HepG2 (cell line): ENCODE measurements around the gene GPS1. TPM values are rescaled to one million over a fixed set of nuclear protein-coding genes. Genes with fewer than 3 reads are reported as not detected.

ENCODE experiments used
- AKAP8 ChIP-seq: sonication (generic); formaldehyde crosslinking; IDR thresholded peaks from 2 replicates; pipeline ENCODE4 v1.5.1; 2020; ENCODE audit warnings: mild to moderate bottlenecking, missing genetic modification reagents
- GABPA ChIP-seq, 2 experiments: IDR thresholded peaks; 2 replicates each; pipeline ENCODE4 v1.6.1; 2011 to 2016; ENCODE audit warnings: low read depth in 2 of 2, low read length in 1 of 2, missing biosample characterization in 1 of 2, missing genetic modification characterization in 1 of 2
- GATAD1 ChIP-seq: IDR thresholded peaks from 2 replicates; pipeline ENCODE4 v1.6.1; 2016; ENCODE audit warnings: missing genetic modification reagents, missing compliant biosample characterization
- MAF1 ChIP-seq: sonication (generic); formaldehyde crosslinking; IDR thresholded peaks from 2 replicates; pipeline ENCODE4 v1.5.0; 2020; ENCODE audit warnings: missing genetic modification reagents, borderline replicate concordance
- RBM22 ChIP-seq: fragments of 200-400 bp; formaldehyde crosslinking; optimal IDR thresholded peaks from 2 replicates; pipeline ENCODE3; 2017; ENCODE audit warnings: mild to moderate bottlenecking, low read length, moderate library complexity
- RNF2 ChIP-seq: fragments of 450-650 bp; conservative IDR thresholded peaks from 2 replicates; pipeline ENCODE4 v1.6.1; 2016; ENCODE audit warnings: low read depth
- SKI ChIP-seq: fragments of 450-650 bp; IDR thresholded peaks from one replicate; pipeline ENCODE4 v1.6.1; 2018; ENCODE audit warnings: mild to moderate bottlenecking; ENCODE audit not compliant: partially characterized antibody
- TBX2 ChIP-seq: sonication (generic); formaldehyde crosslinking; IDR thresholded peaks from 2 replicates; pipeline ENCODE4 v1.5.0; 2020; ENCODE audit warnings: missing genetic modification reagents, mild to moderate bottlenecking, borderline replicate concordance
- YEATS2 ChIP-seq: sonication (generic); formaldehyde crosslinking; IDR thresholded peaks from 2 replicates; pipeline ENCODE4 v1.4.0; 2020; ENCODE audit warnings: missing genetic modification reagents, borderline replicate concordance
- ZNF468 ChIP-seq: sonication (generic); formaldehyde crosslinking; IDR thresholded peaks from 2 replicates; pipeline ENCODE4 v1.8.0; 2022; ENCODE audit warnings: mild to moderate bottlenecking, moderate library complexity, missing genetic modification reagents
- ZNF510 ChIP-seq: sonication (generic); formaldehyde crosslinking; IDR thresholded peaks from 2 replicates; pipeline ENCODE4 v1.4.0; 2020; ENCODE audit warnings: low read depth, mild to moderate bottlenecking, missing genetic modification reagents
- ZNF879 ChIP-seq: sonication (generic); formaldehyde crosslinking; IDR thresholded peaks from 2 replicates; pipeline ENCODE4 v1.8.1; 2023; ENCODE audit warnings: missing genetic modification reagents
- polyA plus RNA-seq, 8 experiments: library from polyadenylated mRNA; depleted of rRNA in 3 of 8; stranded (reverse) in 7 of 8; unstranded in 1 of 8; fragments of >200 nt; fragmentation: Illumina TruSeq in 4 of 8; extraction: Trizol in 4 of 8; gene quantifications; 2 replicates each; pipeline versions ENCODE4 v1.2.1 to v1.2.3, GENCODE V29; 2011 to 2016; ENCODE audit warnings: low read depth in 4 of 8, missing spikeins in 1 of 8, mixed read lengths in 1 of 8; ENCODE audit not compliant: insufficient read depth in 1 of 8
- total RNA-seq, 5 experiments: library from RNA; depleted of rRNA; stranded (reverse); fragments of >200 nt; fragmentation: Illumina TruSeq; extraction: Trizol; gene quantifications; 2 replicates each; pipeline ENCODE4 v1.2.3, GENCODE V29; 2016; ENCODE audit warnings: low read depth in 1 of 5
- TF ChIP-seq, protein P1 (sequence below), 2 experiments: fragments of 450-650 bp in 1 of 2; sonication (generic) in 1 of 2; formaldehyde crosslinking in 1 of 2; IDR thresholded peaks; 2 replicates each; pipeline versions ENCODE4 v1.6.1 to v1.8.0; 2016 to 2022; ENCODE audit warnings: antibody characterized with exemption in 1 of 2, mild to moderate bottlenecking in 1 of 2, missing genetic modification reagents in 1 of 2
- TF ChIP-seq, protein P2 (sequence below): sonication (generic); formaldehyde crosslinking; IDR thresholded peaks from 2 replicates; pipeline ENCODE4 v1.8.1; 2023; ENCODE audit warnings: mild to moderate bottlenecking, missing genetic modification reagents
- TF ChIP-seq, protein P3 (sequence below): sonication (generic); formaldehyde crosslinking; IDR thresholded peaks from 2 replicates; pipeline ENCODE4 v1.8.0; 2022; ENCODE audit warnings: low read depth, missing genetic modification reagents
- TF ChIP-seq, protein P4 (sequence below): sonication (generic); formaldehyde crosslinking; IDR thresholded peaks from 2 replicates; pipeline ENCODE4 v1.8.0; 2023; ENCODE audit warnings: mild to moderate bottlenecking, missing genetic modification reagents

GPS1 gene
- total and polyA plus RNA-seq, 2 of the 13 experiments (the other 11 are each of a cell fraction or from before 2014, with no cell fraction given), result 124 to 128 TPM

DNA sequence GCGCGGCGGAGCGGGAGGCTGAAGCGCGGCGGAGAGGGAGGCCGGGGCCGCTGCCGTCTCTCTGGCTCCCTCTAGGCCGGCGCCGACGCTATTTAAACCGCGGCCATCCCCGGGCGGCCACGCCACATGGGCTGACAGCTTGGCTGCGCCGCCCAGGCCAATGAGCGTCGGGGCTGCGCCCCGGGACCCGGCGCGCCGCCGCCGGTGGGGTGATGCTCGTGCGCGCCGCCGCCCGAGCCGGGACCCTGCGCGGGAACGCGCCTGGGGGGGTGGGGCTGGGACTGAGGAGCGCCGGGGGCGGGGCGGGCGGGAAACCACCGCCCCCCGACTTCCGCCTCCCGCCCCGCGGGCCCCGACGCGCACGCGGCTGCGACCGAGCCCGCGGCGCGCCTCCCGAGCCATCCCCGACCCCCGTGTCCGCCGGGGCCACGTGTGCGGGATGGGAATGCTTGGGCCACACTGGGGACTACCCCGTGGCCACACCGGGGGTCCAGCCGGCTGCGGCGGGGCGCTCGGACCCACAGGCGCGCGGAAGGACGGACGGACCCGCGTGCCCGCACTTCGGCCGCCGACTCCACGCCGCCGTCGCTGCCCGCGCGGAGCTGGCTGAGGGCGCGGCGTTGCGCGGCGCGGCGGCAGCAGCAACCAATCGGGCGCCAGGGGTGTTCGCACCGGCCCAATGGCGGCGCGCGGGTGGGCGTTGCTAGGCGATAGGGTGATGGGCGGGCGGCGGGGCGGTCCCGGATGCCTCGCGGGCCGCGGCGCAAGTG, 46.7 kb downstream of the GPS1 start, which contains the start of gene FASN (continued):
- TF ChIP-seq ZNF468 (CRISPR knock-in tag) (0 out of 2 replicates have a peak, but pooled peaks have one; percentile 56), AKAP8 (CRISPR knock-in tag) (peak; percentile 26), SKI (peak; percentile 90), ZNF510 (CRISPR knock-in tag) (no peak), GATAD1 (CRISPR knock-in tag) (peak; percentile 32; the same call in 1 of the 2 replicates), YEATS2 (0 out of 2 replicates have a peak, but pooled peaks have one; percentile 17), RBM22 (peak; percentile 69), ZNF879 (CRISPR knock-in tag) (peak; percentile 83; the same call in 1 of the 2 replicates), GABPA (IDR thresholded peaks at IDR 0.05; ENCODE audit: low read depth, low read length) (no peak), GABPA (CRISPR knock-in tag; IDR thresholded peaks at IDR 0.05; ENCODE audit: low read depth) (no peak), RNF2 (peak; percentile 99), TBX2 (CRISPR knock-in tag) (peak; percentile 42), MAF1 (no peak; the same call in 1 of the 2 replicates)
- TF ChIP-seq, protein P1, sequence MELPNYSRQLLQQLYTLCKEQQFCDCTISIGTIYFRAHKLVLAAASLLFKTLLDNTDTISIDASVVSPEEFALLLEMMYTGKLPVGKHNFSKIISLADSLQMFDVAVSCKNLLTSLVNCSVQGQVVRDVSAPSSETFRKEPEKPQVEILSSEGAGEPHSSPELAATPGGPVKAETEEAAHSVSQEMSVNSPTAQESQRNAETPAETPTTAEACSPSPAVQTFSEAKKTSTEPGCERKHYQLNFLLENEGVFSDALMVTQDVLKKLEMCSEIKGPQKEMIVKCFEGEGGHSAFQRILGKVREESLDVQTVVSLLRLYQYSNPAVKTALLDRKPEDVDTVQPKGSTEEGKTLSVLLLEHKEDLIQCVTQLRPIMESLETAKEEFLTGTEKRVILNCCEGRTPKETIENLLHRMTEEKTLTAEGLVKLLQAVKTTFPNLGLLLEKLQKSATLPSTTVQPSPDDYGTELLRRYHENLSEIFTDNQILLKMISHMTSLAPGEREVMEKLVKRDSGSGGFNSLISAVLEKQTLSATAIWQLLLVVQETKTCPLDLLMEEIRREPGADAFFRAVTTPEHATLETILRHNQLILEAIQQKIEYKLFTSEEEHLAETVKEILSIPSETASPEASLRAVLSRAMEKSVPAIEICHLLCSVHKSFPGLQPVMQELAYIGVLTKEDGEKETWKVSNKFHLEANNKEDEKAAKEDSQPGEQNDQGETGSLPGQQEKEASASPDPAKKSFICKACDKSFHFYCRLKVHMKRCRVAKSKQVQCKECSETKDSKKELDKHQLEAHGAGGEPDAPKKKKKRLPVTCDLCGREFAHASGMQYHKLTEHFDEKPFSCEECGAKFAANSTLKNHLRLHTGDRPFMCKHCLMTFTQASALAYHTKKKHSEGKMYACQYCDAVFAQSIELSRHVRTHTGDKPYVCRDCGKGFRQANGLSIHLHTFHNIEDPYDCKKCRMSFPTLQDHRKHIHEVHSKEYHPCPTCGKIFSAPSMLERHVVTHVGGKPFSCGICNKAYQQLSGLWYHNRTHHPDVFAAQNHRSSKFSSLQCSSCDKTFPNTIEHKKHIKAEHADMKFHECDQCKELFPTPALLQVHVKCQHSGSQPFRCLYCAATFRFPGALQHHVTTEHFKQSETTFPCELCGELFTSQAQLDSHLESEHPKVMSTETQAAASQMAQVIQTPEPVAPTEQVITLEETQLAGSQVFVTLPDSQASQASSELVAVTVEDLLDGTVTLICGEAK (IDR thresholded peaks at IDR 0.05), result no peak
- TF ChIP-seq, protein P1 (CRISPR knock-in tag; IDR thresholded peaks at IDR 0.05), result peak; percentile 14; the same call in 1 of the 2 replicates
- TF ChIP-seq, protein P2, sequence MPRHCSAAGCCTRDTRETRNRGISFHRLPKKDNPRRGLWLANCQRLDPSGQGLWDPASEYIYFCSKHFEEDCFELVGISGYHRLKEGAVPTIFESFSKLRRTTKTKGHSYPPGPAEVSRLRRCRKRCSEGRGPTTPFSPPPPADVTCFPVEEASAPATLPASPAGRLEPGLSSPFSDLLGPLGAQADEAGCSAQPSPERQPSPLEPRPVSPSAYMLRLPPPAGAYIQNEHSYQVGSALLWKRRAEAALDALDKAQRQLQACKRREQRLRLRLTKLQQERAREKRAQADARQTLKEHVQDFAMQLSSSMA (CRISPR knock-in tag), result peak; percentile 75; the same call in 1 of the 2 replicates
- TF ChIP-seq, protein P3, sequence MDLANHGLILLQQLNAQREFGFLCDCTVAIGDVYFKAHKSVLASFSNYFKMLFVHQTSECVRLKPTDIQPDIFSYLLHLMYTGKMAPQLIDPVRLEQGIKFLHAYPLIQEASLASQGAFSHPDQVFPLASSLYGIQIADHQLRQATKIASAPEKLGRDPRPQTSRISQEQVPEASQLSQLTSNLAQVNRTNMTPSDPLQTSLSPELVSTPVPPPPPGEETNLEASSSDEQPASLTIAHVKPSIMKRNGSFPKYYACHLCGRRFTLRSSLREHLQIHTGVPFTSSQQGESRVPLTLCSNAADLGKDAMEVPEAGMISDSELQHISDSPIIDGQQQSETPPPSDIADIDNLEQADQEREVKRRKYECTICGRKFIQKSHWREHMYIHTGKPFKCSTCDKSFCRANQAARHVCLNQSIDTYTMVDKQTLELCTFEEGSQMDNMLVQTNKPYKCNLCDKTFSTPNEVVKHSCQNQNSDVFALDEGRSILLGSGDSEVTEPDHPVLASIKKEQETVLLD (CRISPR knock-in tag), result peak; percentile 80
- TF ChIP-seq, protein P4, sequence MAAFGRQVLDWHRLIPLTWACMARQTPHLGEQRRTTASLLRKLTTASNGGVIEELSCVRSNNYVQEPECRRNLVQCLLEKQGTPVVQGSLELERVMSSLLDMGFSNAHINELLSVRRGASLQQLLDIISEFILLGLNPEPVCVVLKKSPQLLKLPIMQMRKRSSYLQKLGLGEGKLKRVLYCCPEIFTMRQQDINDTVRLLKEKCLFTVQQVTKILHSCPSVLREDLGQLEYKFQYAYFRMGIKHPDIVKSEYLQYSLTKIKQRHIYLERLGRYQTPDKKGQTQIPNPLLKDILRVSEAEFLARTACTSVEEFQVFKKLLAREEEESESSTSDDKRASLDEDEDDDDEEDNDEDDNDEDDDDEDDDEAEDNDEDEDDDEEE (CRISPR knock-in tag), result 0 out of 2 replicates have a peak, but pooled peaks have one; percentile 4
